Astrocyte of the cerebellum (primary cell): Measurements from ENCODE around the gene NTM.
"Not testable (repeated sequence)": the region's sequence is repeated elsewhere in the genome, so short reads cannot be mapped to it uniquely, and the experiment has no call there.

Source experiments
- DNase-seq: peaks from one replicate; pipeline ENCODE4 v3.0.0-alpha.2; 2011; ENCODE audit warnings: low read depth
- H3K4me3 ChIP-seq: 2 replicates; pipeline ENCODE4 v1.5.1; 2011; ENCODE audit warnings: mild to moderate bottlenecking, low read depth, low read length, moderate library complexity
- in situ Hi-C: cut with HindIII; loops from 2 replicates; pipeline ENCODE4 v1.10.0; 2017; ENCODE audit warnings: low sequenced_read_pairs
- TF ChIP-seq, protein P1 (sequence below): IDR thresholded peaks from 2 replicates; pipeline ENCODE4 v1.5.1; 2012; ENCODE audit warnings: low read length, low read depth, moderate library complexity, mild to moderate bottlenecking; ENCODE audit errors: missing control alignments

The NTM gene

DNA sequence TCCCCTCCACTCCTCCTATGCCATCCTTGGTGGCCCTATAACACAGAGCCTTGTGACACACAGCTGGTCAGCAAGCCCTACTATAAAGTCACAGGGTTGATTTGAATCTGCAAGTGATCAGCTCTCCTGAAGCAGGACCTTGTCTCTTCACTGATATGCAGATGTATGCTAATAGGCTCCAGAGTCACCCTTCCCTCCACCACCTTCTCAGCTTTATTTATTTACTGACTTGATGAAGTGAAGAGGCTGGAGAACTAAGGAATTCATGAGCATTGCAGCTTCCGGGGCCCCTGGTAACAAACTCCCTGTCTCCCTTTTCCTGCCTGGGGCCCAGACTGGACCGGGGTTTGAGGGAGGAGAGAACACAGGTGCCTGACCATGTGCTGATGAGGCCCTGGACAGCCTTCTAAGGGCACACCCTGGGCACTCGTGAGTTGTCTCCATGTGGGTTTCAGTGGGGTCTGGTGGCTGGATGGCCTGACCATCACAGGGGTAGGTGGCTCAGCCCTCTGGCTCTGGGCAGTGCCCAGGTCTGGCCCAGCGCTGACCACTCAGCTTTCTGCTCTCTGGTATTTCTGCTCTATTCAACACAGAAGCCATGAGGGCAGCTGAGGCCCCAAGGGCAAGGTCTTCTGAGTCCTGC lies 307.5 kb downstream of the NTM start:
- in situ Hi-C loops: no loop called here
- no peak overlapping the region for H3K4me3 ChIP-seq
- DNase-seq: no peak
- TF ChIP-seq, protein P1, sequence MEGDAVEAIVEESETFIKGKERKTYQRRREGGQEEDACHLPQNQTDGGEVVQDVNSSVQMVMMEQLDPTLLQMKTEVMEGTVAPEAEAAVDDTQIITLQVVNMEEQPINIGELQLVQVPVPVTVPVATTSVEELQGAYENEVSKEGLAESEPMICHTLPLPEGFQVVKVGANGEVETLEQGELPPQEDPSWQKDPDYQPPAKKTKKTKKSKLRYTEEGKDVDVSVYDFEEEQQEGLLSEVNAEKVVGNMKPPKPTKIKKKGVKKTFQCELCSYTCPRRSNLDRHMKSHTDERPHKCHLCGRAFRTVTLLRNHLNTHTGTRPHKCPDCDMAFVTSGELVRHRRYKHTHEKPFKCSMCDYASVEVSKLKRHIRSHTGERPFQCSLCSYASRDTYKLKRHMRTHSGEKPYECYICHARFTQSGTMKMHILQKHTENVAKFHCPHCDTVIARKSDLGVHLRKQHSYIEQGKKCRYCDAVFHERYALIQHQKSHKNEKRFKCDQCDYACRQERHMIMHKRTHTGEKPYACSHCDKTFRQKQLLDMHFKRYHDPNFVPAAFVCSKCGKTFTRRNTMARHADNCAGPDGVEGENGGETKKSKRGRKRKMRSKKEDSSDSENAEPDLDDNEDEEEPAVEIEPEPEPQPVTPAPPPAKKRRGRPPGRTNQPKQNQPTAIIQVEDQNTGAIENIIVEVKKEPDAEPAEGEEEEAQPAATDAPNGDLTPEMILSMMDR: no peak

DNA sequence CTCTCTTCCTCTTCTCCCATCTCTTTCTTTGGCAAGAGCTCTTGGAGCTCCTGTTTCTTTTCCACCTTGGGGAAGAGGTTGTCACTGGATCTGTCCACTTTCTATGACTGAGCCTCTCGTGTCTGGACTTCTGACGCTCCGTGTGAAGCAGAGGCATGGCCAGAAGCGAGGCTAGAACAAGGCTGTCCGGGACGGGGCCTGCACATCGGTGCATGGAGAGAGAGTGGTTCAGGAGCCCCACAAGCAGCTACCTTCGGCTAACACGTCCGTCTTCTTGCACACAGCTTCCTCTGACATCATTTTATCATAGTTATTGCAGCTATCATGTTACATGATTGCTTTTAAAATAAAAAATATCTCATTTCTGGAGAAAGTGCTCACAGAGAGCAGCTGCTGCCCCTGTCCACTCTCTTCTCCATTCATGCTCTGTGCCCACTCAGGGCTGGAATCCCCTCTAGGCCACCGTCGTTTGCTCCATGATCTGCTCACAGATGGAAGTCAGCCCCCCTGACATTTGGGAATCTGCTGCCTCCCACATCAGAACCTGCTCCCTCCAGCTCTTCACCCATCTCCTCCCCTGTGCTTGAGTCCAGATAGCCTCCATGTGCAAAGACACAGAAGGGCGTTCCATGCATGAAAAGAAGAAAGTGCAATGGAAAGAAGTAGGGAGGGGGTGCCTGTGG lies 308.4 kb downstream of the NTM start:
- TF ChIP-seq, protein P1: no peak
- DNase-seq: no peak
- no peak overlapping the region for H3K4me3 ChIP-seq
- in situ Hi-C loops: no loop called here

DNA sequence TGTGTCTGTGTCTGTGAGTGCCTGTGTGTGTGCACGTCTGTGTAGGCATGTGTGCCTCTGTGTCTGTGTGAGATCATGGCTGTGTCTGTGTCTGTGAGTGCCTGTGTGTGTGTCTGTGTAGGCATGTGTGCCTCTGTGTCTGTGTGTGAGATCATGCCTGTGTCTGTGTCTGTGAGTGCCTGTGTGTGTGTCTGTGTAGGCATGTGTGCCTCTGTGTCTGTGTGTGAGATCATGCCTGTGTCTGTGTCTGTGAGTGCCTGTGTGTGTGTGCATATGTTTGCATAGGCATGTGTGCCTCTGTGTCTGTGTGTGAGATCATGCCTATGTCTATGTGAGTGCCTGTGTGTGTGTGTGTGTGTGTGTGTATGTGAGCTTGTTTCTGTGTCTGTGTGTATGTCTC lies 310.0 kb downstream of the NTM start:
- DNase-seq, in situ Hi-C loops, H3K4me3 ChIP-seq: not testable (repeated sequence)

DNA sequence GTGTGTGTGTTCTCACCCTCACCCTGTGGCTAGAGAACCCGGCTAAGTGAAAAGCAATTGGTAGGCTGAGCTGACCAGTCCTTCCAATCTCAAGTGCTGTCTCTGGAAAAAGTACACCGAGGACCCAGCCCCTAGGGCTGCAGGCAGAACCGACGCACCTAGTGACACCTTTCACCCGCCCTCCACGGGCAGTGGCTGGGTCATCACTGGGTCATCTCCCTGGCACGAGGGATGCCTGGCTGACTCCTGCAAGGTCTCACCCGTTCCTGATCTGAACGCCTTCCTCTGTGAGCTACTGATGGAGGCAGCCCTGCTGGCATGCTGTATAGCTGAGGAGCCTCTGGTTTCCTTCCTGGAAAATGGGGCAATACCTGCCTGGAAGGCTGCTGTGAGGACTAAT lies 311.5 kb downstream of the NTM start:
- no peak overlapping the region for H3K4me3 ChIP-seq
- TF ChIP-seq, protein P1: no peak
- in situ Hi-C loops: no loop called here
- DNase-seq: no peak

DNA sequence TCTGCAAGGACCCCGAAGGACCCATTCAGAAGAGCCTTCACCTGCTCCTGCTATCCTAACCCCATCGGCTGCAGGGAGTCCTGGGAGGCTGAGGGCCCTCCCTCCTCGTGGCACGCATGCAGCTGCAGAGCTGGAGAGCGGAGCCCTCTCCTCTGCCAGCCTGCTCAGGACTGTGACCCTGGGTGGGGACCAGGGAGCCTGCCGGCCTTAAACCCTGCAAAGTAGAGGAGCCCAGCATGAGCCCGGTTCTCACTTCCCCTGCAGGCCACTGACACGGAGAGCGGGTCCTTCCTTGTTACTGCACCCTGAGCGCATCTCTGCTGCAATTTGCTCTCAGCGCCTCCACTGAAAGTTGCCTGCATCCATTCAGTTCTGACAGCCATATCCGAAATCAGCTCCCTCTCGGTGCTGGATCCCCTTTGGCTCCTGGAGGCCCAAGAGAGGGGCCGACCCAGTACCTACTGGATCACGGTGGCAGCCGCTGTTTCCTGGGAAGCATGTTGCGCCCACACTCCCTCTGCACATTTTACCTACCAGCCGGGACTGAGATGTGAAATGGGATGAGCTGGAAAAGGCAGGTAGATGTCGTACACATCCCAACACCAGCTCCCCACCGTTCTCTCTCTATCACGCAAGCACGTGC lies 312.1 kb downstream of the NTM start:
- TF ChIP-seq, protein P1: no peak
- no peak overlapping the region for H3K4me3 ChIP-seq
- in situ Hi-C loops: no loop called here

DNA sequence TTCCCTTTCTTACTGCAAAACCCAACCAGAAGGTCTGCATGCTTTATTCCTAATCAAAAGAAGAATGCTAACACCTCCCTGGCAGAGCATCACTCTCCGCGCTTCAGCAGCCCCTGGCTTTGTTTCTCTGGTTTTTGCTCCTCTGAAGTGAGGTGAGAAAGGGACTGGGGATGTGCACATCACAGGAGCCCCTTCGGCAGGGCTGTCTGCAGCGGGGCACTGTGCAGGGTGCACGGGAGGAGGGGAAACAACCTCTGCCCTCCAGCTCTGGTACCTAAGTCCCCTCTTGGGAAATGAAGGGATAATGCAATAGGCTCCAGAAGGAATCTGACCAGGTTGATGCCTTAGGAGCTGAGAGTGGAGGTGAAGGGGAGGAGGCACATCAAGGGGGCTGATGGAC lies 312.7 kb downstream of the NTM start:
- DNase-seq: no peak
- no peak overlapping the region for H3K4me3 ChIP-seq
- in situ Hi-C loops: no loop called here
- TF ChIP-seq, protein P1: no peak

More for the DNA sequence above, 312.1 kb downstream of the NTM start:
- DNase-seq: no peak

DNA sequence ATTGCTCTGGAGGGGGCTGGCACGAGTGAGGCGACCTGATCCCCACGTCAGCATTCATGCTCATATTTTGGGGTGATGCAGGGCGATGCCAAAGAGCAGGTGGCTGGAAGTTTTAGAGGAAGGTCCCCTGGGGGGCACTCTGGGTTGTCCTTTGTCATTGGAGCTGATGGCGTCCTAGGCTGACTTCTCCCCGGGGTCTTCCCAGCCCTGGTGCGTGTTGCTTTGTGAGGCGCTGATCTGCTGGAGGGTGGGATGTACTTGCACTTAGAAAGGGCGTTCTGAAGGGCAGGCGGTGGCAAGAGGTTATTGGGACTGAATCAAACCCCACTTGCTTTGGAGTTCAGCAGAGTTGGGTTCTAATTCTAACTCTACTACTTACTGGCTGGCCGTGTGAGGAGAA lies 313.3 kb downstream of the NTM start:
- TF ChIP-seq, protein P1: no peak
- no peak for DNase-seq
- in situ Hi-C loops: no loop called here
- no peak overlapping the region for H3K4me3 ChIP-seq
